Liver (tissue), 9 donors: Measurements from ENCODE around the gene SHOC2. TPM values are rescaled to one million over a fixed set of nuclear protein-coding genes. Genes with fewer than 3 reads are reported as not detected.

Source experiments
- DNase-seq: peaks from one replicate; pipeline ENCODE4 v3.0.0-alpha.2; 2017; ENCODE audit warnings: low spot score
- H3K27ac ChIP-seq, 2 donors: one replicate each; pipeline ENCODE4 v1.7.0; 2013; ENCODE audit warnings: inconsistent platforms in 2 of 2, low read length in 2 of 2, control low read depth in 1 of 2, low read depth in 1 of 2, mild to moderate bottlenecking in 1 of 2
- H3K27me3 ChIP-seq, 4 donors: one replicate each; pipeline versions ENCODE4 v1.6.1 to v1.7.0; 2013; ENCODE audit warnings: low read length in 3 of 4, inconsistent platforms in 1 of 4, mild to moderate bottlenecking in 1 of 4, moderate library complexity in 1 of 4; ENCODE audit not compliant: control insufficient read depth in 4 of 4, insufficient read depth in 4 of 4
- H3K36me3 ChIP-seq, 4 donors: one replicate each; pipeline versions ENCODE4 v1.6.1 to v1.7.0; 2013; ENCODE audit warnings: low read length in 3 of 4, mild to moderate bottlenecking in 3 of 4, low read depth in 1 of 4, moderate library complexity in 1 of 4; ENCODE audit not compliant: control insufficient read depth in 4 of 4, insufficient read depth in 3 of 4
- H3K4me1 ChIP-seq, 4 donors: one replicate each; pipeline versions ENCODE4 v1.6.1 to v1.7.0; 2013; ENCODE audit warnings: low read length in 3 of 4, mild to moderate bottlenecking in 3 of 4, moderate library complexity in 1 of 4; ENCODE audit not compliant: control insufficient read depth in 4 of 4, insufficient read depth in 4 of 4
- H3K4me3 ChIP-seq, 3 donors: one replicate each; pipeline versions ENCODE4 v1.6.1 to v1.7.0; 2013; ENCODE audit warnings: low read length in 3 of 3, control low read depth in 1 of 3, low read depth in 1 of 3, mild to moderate bottlenecking in 1 of 3
- H3K9ac ChIP-seq, 2 donors: one replicate each; pipeline ENCODE4 v1.7.0; 2013; ENCODE audit warnings: low read length in 2 of 2, mild to moderate bottlenecking in 2 of 2, moderate library complexity in 2 of 2, control low read depth in 1 of 2, low read depth in 1 of 2
- H3K9me3 ChIP-seq, 4 donors: one replicate each; pipeline versions ENCODE4 v1.6.1 to v1.7.0; 2013; ENCODE audit warnings: low read length in 3 of 4; ENCODE audit not compliant: control insufficient read depth in 4 of 4
- FOXA1 ChIP-seq: IDR thresholded peaks from 2 replicates; pipeline ENCODE4 v1.6.1; 2016; ENCODE audit warnings: antibody characterized with exemption
- FOXA2 ChIP-seq: IDR thresholded peaks from 2 replicates; pipeline ENCODE4 v1.6.1; 2016; ENCODE audit warnings: antibody characterized with exemption
- HNF4A ChIP-seq, 2 donors: conservative IDR thresholded peaks; 2 replicates each; pipeline ENCODE4 v1.6.1; 2016; ENCODE audit warnings: antibody characterized with exemption in 2 of 2, mild to moderate bottlenecking in 2 of 2
- HNF4G ChIP-seq: IDR thresholded peaks from 2 replicates; pipeline ENCODE4 v1.6.1; 2016; ENCODE audit warnings: antibody characterized with exemption
- JUND ChIP-seq, 2 donors: IDR thresholded peaks; 2 replicates each; pipeline ENCODE4 v1.6.1; 2016; ENCODE audit warnings: antibody characterized with exemption in 2 of 2
- NR2F2 ChIP-seq: IDR thresholded peaks from 2 replicates; pipeline ENCODE4 v1.6.1; 2016; ENCODE audit warnings: antibody characterized with exemption
- RAD21 ChIP-seq, 2 donors: IDR thresholded peaks; 2 replicates each; pipeline ENCODE4 v1.6.1; 2016; ENCODE audit warnings: antibody characterized with exemption in 2 of 2, mild to moderate bottlenecking in 2 of 2
- RXRA ChIP-seq, 2 donors: IDR thresholded peaks; 2 replicates each; pipeline ENCODE4 v1.6.1; 2017 to 2018; ENCODE audit warnings: antibody characterized with exemption in 2 of 2, mild to moderate bottlenecking in 1 of 2
- SP1 ChIP-seq: IDR thresholded peaks from 2 replicates; pipeline ENCODE4 v1.6.1; 2018; ENCODE audit warnings: antibody characterized with exemption, mild to moderate bottlenecking
- TAF1 ChIP-seq: conservative IDR thresholded peaks from 2 replicates; pipeline ENCODE4 v1.6.1; 2016; ENCODE audit warnings: antibody characterized with exemption, mild to moderate bottlenecking
- YY1 ChIP-seq: IDR thresholded peaks from 2 replicates; pipeline ENCODE4 v1.6.1; 2016; ENCODE audit warnings: antibody characterized with exemption, mild to moderate bottlenecking
- WGBS: extraction: QIAGEN DNeasy Blood & Tissue Kit; methylation state at CpG from one replicate; pipeline ENCODE4 v1.1.7; 2013; 5-methylcytosine and 5-hydroxymethylcytosine counted together
- polyA plus RNA-seq, 2 donors: library from polyadenylated mRNA; stranded (reverse) in 1 of 2; unstranded in 1 of 2; fragments of 200-250 nt in 1 of 2; fragments of >200 nt in 1 of 2; fragmentation: Nextera tagmentation in 1 of 2; extraction: Ambion mirVana in 1 of 2; gene quantifications; one replicate each; pipeline versions ENCODE4 v1.2.1 to v1.2.3, GENCODE V29; 2013 to 2015
- total RNA-seq, 2 donors: library from RNA; depleted of rRNA; stranded (reverse); fragments of >200 nt; gene quantifications; one replicate each; pipeline ENCODE4 v1.2.3, GENCODE V29; 2014
- TF ChIP-seq, protein P1 (sequence below): IDR thresholded peaks from 2 replicates; pipeline ENCODE4 v1.6.1; 2016; ENCODE audit warnings: antibody characterized with exemption
- TF ChIP-seq, protein P2 (sequence below): IDR thresholded peaks from 2 replicates; pipeline ENCODE4 v1.6.1; 2016; ENCODE audit warnings: antibody characterized with exemption, mild to moderate bottlenecking
- TF ChIP-seq, protein P3 (sequence below): IDR thresholded peaks from 2 replicates; pipeline ENCODE4 v1.6.1; 2016; ENCODE audit warnings: antibody characterized with exemption
- TF ChIP-seq, protein P4 (sequence below): IDR thresholded peaks from 2 replicates; pipeline ENCODE4 v1.6.1; 2016; ENCODE audit warnings: antibody characterized with exemption
- TF ChIP-seq, protein P5 (sequence below): fragments of 150-350 bp; IDR thresholded peaks from 2 replicates; pipeline ENCODE4 v1.5.1; 2017; ENCODE audit warnings: improper control_type of control experiment, low read depth, low read length; ENCODE audit not compliant: missing input control
- donor health status: healthy.
- donor health status: healthy.
- donor health status: healthy.
- donor health status: healthy.
- donor health status: healthy.

SHOC2 gene
- total and polyA plus RNA-seq, 4 donors, result 7.8 to 33.7 (median 17.9) TPM

DNA sequence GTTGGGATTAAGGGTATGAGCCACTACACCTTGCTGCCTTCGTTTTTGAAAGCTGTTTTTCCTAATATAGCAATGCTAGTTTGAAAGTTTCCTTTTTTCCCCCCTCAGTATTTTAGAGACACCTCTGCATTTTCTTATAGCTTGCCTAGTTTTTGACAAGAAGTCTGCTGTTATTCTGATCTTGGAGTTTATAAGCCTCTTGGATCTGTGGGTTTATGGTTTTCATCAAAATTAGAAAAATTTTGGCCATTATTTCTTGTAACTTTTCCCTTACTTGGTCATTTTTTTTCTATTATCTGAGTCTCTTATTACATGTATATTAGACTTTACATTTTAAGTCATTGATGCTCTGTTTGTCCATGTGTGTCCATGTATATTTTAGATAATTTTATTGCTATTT, 57.2 kb downstream of the SHOC2 start:
- H3K9me3 ChIP-seq, result peaks cover 0 to 2% (median 0%) of the 10 kb centered on the region in 4 donors
- H3K27me3 ChIP-seq, result no peaks in the 10 kb centered on the region
- TF ChIP-seq, protein P1, sequence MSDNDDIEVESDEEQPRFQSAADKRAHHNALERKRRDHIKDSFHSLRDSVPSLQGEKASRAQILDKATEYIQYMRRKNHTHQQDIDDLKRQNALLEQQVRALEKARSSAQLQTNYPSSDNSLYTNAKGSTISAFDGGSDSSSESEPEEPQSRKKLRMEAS, result no peak
- TF ChIP-seq RXRA (IDR thresholded peaks at IDR 0.05), result no peak
- no peak for TF ChIP-seq TAF1
- TF ChIP-seq FOXA1, result no peak
- TF ChIP-seq, protein P2, sequence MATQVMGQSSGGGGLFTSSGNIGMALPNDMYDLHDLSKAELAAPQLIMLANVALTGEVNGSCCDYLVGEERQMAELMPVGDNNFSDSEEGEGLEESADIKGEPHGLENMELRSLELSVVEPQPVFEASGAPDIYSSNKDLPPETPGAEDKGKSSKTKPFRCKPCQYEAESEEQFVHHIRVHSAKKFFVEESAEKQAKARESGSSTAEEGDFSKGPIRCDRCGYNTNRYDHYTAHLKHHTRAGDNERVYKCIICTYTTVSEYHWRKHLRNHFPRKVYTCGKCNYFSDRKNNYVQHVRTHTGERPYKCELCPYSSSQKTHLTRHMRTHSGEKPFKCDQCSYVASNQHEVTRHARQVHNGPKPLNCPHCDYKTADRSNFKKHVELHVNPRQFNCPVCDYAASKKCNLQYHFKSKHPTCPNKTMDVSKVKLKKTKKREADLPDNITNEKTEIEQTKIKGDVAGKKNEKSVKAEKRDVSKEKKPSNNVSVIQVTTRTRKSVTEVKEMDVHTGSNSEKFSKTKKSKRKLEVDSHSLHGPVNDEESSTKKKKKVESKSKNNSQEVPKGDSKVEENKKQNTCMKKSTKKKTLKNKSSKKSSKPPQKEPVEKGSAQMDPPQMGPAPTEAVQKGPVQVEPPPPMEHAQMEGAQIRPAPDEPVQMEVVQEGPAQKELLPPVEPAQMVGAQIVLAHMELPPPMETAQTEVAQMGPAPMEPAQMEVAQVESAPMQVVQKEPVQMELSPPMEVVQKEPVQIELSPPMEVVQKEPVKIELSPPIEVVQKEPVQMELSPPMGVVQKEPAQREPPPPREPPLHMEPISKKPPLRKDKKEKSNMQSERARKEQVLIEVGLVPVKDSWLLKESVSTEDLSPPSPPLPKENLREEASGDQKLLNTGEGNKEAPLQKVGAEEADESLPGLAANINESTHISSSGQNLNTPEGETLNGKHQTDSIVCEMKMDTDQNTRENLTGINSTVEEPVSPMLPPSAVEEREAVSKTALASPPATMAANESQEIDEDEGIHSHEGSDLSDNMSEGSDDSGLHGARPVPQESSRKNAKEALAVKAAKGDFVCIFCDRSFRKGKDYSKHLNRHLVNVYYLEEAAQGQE, result no peak
- TF ChIP-seq RAD21 (IDR thresholded peaks at IDR 0.05), result no peak
- no peak for TF ChIP-seq HNF4A (conservative IDR thresholded peaks at IDR 0.05)
- peaks cover 3 to 19% (median 14%) of the 10 kb centered on the region in 4 donors for H3K4me1 ChIP-seq
- 91% methylated on average over 1 of the region's 1 CpG for WGBS
- H3K4me3 ChIP-seq, result no peak overlapping the region
- no peaks in the 10 kb centered on the region for H3K36me3 ChIP-seq
- DNase-seq, result no peak
- H3K9ac ChIP-seq, result no peak overlapping the region
- H3K27ac ChIP-seq, result no peak overlapping the region

DNA sequence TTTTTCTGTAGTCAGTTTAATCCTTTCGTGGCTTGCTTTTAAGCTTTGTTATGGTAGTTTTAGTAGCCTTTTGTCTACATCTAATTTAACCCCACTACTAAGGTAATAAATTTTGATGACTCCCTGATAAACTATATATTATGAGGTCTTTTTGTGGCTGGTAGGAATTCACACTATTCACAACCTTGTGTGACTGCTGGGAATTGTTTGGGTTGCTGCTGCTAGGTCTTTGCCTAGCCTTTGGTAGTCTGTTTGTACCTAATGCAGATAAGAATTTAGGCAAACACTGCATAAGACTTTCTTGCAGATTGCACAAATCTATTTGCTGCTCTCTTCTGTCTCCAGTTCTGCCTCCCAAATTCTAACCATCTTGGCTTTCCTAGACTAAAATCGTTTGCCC, 58.3 kb downstream of the SHOC2 start:
- Histone ChIP-seq H3K4me1 (peaks cover 2 to 16% (median 11%) of the 10 kb centered on the region in 4 donors), H3K27ac (no peak overlapping the region), H3K27me3 (no peaks in the 10 kb centered on the region), H3K9me3 (peaks cover 0 to 2% (median 0%) of the 10 kb centered on the region in 4 donors), H3K4me3 (no peak overlapping the region), H3K9ac (no peak overlapping the region), H3K36me3 (no peaks in the 10 kb centered on the region)
- WGBS, result 48% methylated on average over 2 of the region's 2 CpGs
- DNase-seq, result no peak
- TF ChIP-seq HNF4A (conservative IDR thresholded peaks at IDR 0.05) (peak in 1 of 2 donors; percentile 35), RAD21 (IDR thresholded peaks at IDR 0.05) (no peak)

DNA sequence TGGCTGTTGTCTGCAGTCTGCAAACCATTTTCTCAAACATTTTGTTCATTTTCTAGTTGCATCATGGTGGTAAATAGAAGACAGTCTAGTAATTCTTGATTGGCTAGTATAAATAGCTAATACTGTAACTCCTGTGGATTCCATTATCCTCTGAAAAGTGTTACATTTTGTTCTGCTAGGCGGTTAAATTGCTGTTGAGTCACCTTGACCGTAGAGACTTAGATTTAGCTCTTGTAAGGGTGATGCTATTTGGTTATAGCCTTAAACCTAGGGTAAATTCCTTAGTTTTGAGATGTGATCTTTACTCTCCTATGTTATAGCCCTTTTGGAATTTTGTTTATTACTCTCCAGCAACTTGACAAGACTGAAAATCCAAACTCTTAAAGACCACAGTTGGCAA, 58.8 kb downstream of the SHOC2 start:
- H3K9me3 ChIP-seq, result peaks cover 0 to 2% (median 0%) of the 10 kb centered on the region in 4 donors
- no peak overlapping the region for H3K27ac ChIP-seq
- H3K4me3 ChIP-seq, result no peak overlapping the region
- no peak overlapping the region for H3K9ac ChIP-seq
- peaks cover 2 to 13% (median 8%) of the 10 kb centered on the region in 4 donors for H3K4me1 ChIP-seq
- H3K27me3 ChIP-seq, result no peaks in the 10 kb centered on the region
- DNase-seq, result no peak
- H3K36me3 ChIP-seq, result no peaks in the 10 kb centered on the region
- 97% methylated on average over 2 of the region's 2 CpGs for WGBS
- TF ChIP-seq, protein P2, result no peak
- TF ChIP-seq HNF4G (no peak), RXRA (IDR thresholded peaks at IDR 0.05) (no peak), TAF1 (no peak), NR2F2 (no peak), FOXA1 (no peak), RAD21 (IDR thresholded peaks at IDR 0.05) (no peak), SP1 (no peak), JUND (IDR thresholded peaks at IDR 0.05) (no peak), YY1 (no peak), FOXA2 (no peak)
- TF ChIP-seq, protein P3, sequence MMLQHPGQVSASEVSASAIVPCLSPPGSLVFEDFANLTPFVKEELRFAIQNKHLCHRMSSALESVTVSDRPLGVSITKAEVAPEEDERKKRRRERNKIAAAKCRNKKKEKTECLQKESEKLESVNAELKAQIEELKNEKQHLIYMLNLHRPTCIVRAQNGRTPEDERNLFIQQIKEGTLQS, result no peak
- TF ChIP-seq, protein P4, sequence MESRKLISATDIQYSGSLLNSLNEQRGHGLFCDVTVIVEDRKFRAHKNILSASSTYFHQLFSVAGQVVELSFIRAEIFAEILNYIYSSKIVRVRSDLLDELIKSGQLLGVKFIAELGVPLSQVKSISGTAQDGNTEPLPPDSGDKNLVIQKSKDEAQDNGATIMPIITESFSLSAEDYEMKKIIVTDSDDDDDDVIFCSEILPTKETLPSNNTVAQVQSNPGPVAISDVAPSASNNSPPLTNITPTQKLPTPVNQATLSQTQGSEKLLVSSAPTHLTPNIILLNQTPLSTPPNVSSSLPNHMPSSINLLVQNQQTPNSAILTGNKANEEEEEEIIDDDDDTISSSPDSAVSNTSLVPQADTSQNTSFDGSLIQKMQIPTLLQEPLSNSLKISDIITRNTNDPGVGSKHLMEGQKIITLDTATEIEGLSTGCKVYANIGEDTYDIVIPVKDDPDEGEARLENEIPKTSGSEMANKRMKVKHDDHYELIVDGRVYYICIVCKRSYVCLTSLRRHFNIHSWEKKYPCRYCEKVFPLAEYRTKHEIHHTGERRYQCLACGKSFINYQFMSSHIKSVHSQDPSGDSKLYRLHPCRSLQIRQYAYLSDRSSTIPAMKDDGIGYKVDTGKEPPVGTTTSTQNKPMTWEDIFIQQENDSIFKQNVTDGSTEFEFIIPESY, result no peak
- TF ChIP-seq, protein P5, sequence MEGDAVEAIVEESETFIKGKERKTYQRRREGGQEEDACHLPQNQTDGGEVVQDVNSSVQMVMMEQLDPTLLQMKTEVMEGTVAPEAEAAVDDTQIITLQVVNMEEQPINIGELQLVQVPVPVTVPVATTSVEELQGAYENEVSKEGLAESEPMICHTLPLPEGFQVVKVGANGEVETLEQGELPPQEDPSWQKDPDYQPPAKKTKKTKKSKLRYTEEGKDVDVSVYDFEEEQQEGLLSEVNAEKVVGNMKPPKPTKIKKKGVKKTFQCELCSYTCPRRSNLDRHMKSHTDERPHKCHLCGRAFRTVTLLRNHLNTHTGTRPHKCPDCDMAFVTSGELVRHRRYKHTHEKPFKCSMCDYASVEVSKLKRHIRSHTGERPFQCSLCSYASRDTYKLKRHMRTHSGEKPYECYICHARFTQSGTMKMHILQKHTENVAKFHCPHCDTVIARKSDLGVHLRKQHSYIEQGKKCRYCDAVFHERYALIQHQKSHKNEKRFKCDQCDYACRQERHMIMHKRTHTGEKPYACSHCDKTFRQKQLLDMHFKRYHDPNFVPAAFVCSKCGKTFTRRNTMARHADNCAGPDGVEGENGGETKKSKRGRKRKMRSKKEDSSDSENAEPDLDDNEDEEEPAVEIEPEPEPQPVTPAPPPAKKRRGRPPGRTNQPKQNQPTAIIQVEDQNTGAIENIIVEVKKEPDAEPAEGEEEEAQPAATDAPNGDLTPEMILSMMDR, result no peak
- TF ChIP-seq, protein P1, result no peak
